GM10248 (cell line): ENCODE data around the gene WTIP.

Experiments
- CTCF ChIA-PET: fragments of 300-600 bp; sonication (Branson Sonifier 250); formaldehyde crosslinking; extraction: SDS; loops from one replicate; lab custom pipeline; 2021; ENCODE audit warnings: antibody characterized with exemption; lab: Yijun Ruan, JAX
- POLR2A ChIA-PET: fragments of 350-650 bp; sonication (Branson Sonifier 250); formaldehyde crosslinking; extraction: SDS; loops from one replicate; lab custom pipeline; 2020; ENCODE audit warnings: antibody characterized with exemption; lab: Yijun Ruan, JAX
- DNase-seq: peaks from one replicate; pipeline ENCODE4 v3.0.0; 2012; ENCODE audit errors: extremely low spot score
- CTCF ChIP-seq: IDR thresholded peaks from 2 replicates; pipeline ENCODE4 v1.5.1; 2012; ENCODE audit warnings: mild to moderate bottlenecking, low read depth; ENCODE audit errors: extremely low read depth, missing control alignments, control extremely low read depth

The WTIP gene

GRCh38 chr19:34479396-34479795 lies 2.2 kb upstream of the WTIP start:
- POLR2A ChIA-PET = interaction anchor here (1.0 kb wide), 1 partner anchor 243 kb away, joined by 3 read pairs; no protein-coding TSS in a partner anchor
- CTCF ChIA-PET = interaction anchor here (1.0 kb wide), 1 partner anchor 22 kb away, joined by 3 read pairs; no protein-coding TSS in a partner anchor
- no peak for DNase-seq
- no peak for TF ChIP-seq CTCF

GRCh38 chr19:34480491-34480890 lies 1.1 kb upstream of the WTIP start:
- no peak for DNase-seq
- TF ChIP-seq CTCF = no peak
- ChIA-PET CTCF (no interaction called here), POLR2A (no interaction called here)

- POLR2A ChIA-PET = no interaction called here
- no peak for DNase-seq
- CTCF ChIA-PET = no interaction called here
- no peak for TF ChIP-seq CTCF
These were observed 362 bp downstream of the WTIP start for GRCh38 chr19:34481861-34482379.

GRCh38 chr19:34482380-34483250 lies 1.1 kb downstream of the WTIP start:
- DNase-seq = no peak
- no peak for TF ChIP-seq CTCF
- CTCF ChIA-PET = no interaction called here
- POLR2A ChIA-PET = no interaction called here

- DNase-seq = no peak
- ChIA-PET POLR2A (no interaction called here), CTCF (interaction anchor here (0.9 kb wide), 1 partner anchor 10 kb away, joined by 3 read pairs; no protein-coding TSS in a partner anchor)
- TF ChIP-seq CTCF = no peak
These were observed 2.8 kb downstream of the WTIP start for GRCh38 chr19:34484328-34484727.

- DNase-seq = no peak
- ChIA-PET POLR2A (no interaction called here), CTCF (no interaction called here)
- TF ChIP-seq CTCF = no peak
These were observed 4.3 kb downstream of the WTIP start for GRCh38 chr19:34485831-34486230.
